Body of pancreas (tissue), 4 donors: ENCODE results near the gene RALGAPA1. TPM values are rescaled to one million over a fixed set of nuclear protein-coding genes. Genes with fewer than 3 reads are reported as not detected.
"Not testable (repeated sequence)": the region's sequence is repeated elsewhere in the genome, so short reads cannot be mapped to it uniquely, and the experiment has no call there.

Source experiments
- ATAC-seq: fragments of 150-250 bp; one replicate; pipeline ENCODE4 v1.9.1; 2016
- DNase-seq, 4 donors: peaks; one replicate each; pipeline ENCODE4 v3.0.0-alpha.2; 2019
- H3K27ac ChIP-seq, 4 donors: fragments of 200-600 bp; sonication (generic); 1 replicate in 3 of 4; 2 replicates in 1 of 4; pipeline versions ENCODE4 v1.5.1 to v1.6.1; 2016 to 2019; ENCODE audit warnings: mild to moderate bottlenecking in 1 of 4, mixed read lengths in 1 of 4, moderate library complexity in 1 of 4
- H3K27me3 ChIP-seq, 2 donors: fragments of 200-600 bp; sonication (generic); one replicate each; pipeline ENCODE4 v1.6.0; 2016; ENCODE audit warnings: mild to moderate bottlenecking in 1 of 2
- H3K36me3 ChIP-seq, 2 donors: fragments of 200-600 bp; sonication (generic); replicated peaks in 1 of 2; 2 replicates each; pipeline ENCODE4 v1.5.1; 2016; ENCODE audit warnings: low read depth in 2 of 2; ENCODE audit not compliant: insufficient read depth in 1 of 2
- H3K4me1 ChIP-seq: fragments of 200-600 bp; sonication (generic); one replicate; pipeline ENCODE4 v1.6.0; 2016
- H3K4me3 ChIP-seq, 2 donors: fragments of 200-600 bp; sonication (generic); 1 replicate in 1 of 2; 2 replicates in 1 of 2; pipeline ENCODE4 v1.5.1; 2016 to 2019
- H3K9me3 ChIP-seq, 3 donors: fragments of 200-600 bp; sonication (generic); 1 replicate in 2 of 3; 2 replicates in 1 of 3; pipeline ENCODE4 v1.5.1; 2016
- CTCF ChIP-seq, 7 experiments: fragments of 450-650 bp in 4 of 7; fragments of 200-600 bp in 3 of 7; sonication (generic) in 3 of 7; IDR thresholded peaks; one replicate each; pipeline ENCODE4 v1.5.1; 2016 to 2019; ENCODE audit warnings: antibody characterized with exemption in 7 of 7
- POLR2A ChIP-seq, 3 donors: fragments of 450-650 bp; IDR thresholded peaks; one replicate each; pipeline ENCODE4 v1.6.1; 2016; ENCODE audit warnings: antibody characterized with exemption in 3 of 3, mild to moderate bottlenecking in 2 of 3
- WGBS, 2 donors: methylation state at CpG; one replicate each; pipeline ENCODE4 v1.1.5; 2017; 5-methylcytosine and 5-hydroxymethylcytosine counted together
- intact Hi-C: fragments of 100-400 bp; cut with DNase I; formaldehyde crosslinking; loops from one replicate; pipeline ENCODE4 v1.15.1; 2023
- total RNA-seq, 2 donors: library from RNA; depleted of rRNA; stranded (reverse); fragments of >200 nt; gene quantifications; one replicate each; pipeline ENCODE4 v1.1.0, GENCODE V29; 2016

The RALGAPA1 gene
- total RNA-seq, 2 donors from 2014 or later, result 34.9 to 48.8 TPM

- H3K4me3 ChIP-seq, result no peak overlapping the region
These were observed 11.3 kb downstream of the RALGAPA1 start for GRCh38 chr14:35797796-35798195.

GRCh38 chr14:35789651-35790050, 19.4 kb downstream of the RALGAPA1 start:
- ATAC-seq (no peak), DNase-seq (no peak)
- 91 to 95% methylated on average over 4 of the region's 4 CpGs for WGBS, 2 donors
- Histone ChIP-seq H3K4me1 (no peaks in the 10 kb centered on the region), H3K27me3 (no peaks in the 10 kb centered on the region), H3K4me3 (no peak overlapping the region), H3K27ac (no peak overlapping the region), H3K36me3 (no peaks in the 10 kb centered on the region), H3K9me3 (no peaks in the 10 kb centered on the region)
- intact Hi-C loops, result no loop called here
- TF ChIP-seq POLR2A (IDR thresholded peaks at IDR 0.05) (no peak), CTCF (IDR thresholded peaks at IDR 0.05) (no peak)

More at GRCh38 chr14:35797796-35798195, 11.3 kb downstream of the RALGAPA1 start:
- intact Hi-C loops, result no loop called here
- Histone ChIP-seq H3K9me3 (no peaks in the 10 kb centered on the region), H3K27me3 (no peaks in the 10 kb centered on the region), H3K27ac (no peak overlapping the region), H3K36me3 (no peaks in the 10 kb centered on the region), H3K4me1 (peaks cover 18% of the 10 kb centered on the region)
- TF ChIP-seq POLR2A (IDR thresholded peaks at IDR 0.05), result no peak
- no peak for TF ChIP-seq CTCF (IDR thresholded peaks at IDR 0.05)
- WGBS, 2 donors, result 93 to 95% methylated on average over 6 of the region's 6 CpGs
- no peak for DNase-seq
- no peak for ATAC-seq

- Histone ChIP-seq H3K27me3 (no peaks in the 10 kb centered on the region), H3K36me3 (no peaks in the 10 kb centered on the region), H3K9me3 (no peaks in the 10 kb centered on the region), H3K4me3 (no peak overlapping the region), H3K4me1 (no peaks in the 10 kb centered on the region), H3K27ac (no peak overlapping the region)
- intact Hi-C loops, result no loop called here
- no peak for TF ChIP-seq POLR2A (IDR thresholded peaks at IDR 0.05)
- ATAC-seq (no peak), DNase-seq (no peak)
- WGBS, 2 donors, result 90 to 91% methylated on average over 2 of the region's 2 CpGs
These were observed 22.2 kb downstream of the RALGAPA1 start for GRCh38 chr14:35786856-35787255.

- H3K9me3 ChIP-seq, result no peaks in the 10 kb centered on the region
- H3K27me3 ChIP-seq, result no peaks in the 10 kb centered on the region
- 28 to 71% methylated on average over 1 of the region's 1 CpG for WGBS, 2 donors
- DNase-seq (no peak), ATAC-seq (no peak)
- intact Hi-C loops, result no loop called here
- no peaks in the 10 kb centered on the region for H3K4me1 ChIP-seq
- no peak for TF ChIP-seq CTCF (IDR thresholded peaks at IDR 0.05)
- TF ChIP-seq POLR2A (IDR thresholded peaks at IDR 0.05), result no peak
- H3K36me3 ChIP-seq, result no peaks in the 10 kb centered on the region
- no peak overlapping the region for H3K27ac ChIP-seq
- no peak overlapping the region for H3K4me3 ChIP-seq
These were observed 25.4 kb downstream of the RALGAPA1 start for GRCh38 chr14:35783699-35784098.

GRCh38 chr14:35779368-35779767, 29.7 kb downstream of the RALGAPA1 start:
- intact Hi-C loops, result no loop called here
- Histone ChIP-seq H3K36me3 (no peaks in the 10 kb centered on the region), H3K4me3 (no peak overlapping the region), H3K9me3 (no peaks in the 10 kb centered on the region), H3K4me1 (peaks cover 7% of the 10 kb centered on the region), H3K27ac (no peak overlapping the region), H3K27me3 (no peaks in the 10 kb centered on the region)
- TF ChIP-seq CTCF (IDR thresholded peaks at IDR 0.05), result no peak
- no peak for TF ChIP-seq POLR2A (IDR thresholded peaks at IDR 0.05)
- no peak for ATAC-seq
- 97 to 98% methylated on average over 3 of the region's 3 CpGs for WGBS, 2 donors
- DNase-seq, result no peak

GRCh38 chr14:35777550-35777949, 31.5 kb downstream of the RALGAPA1 start:
- WGBS, 2 donors, result 97 to 98% methylated on average over 5 of the region's 5 CpGs
- H3K4me1 ChIP-seq, ATAC-seq, H3K36me3 ChIP-seq, H3K4me3 ChIP-seq, intact Hi-C loops, H3K9me3 ChIP-seq, H3K27me3 ChIP-seq, H3K27ac ChIP-seq, DNase-seq: not testable (repeated sequence)
